Natural killer cell (primary cell): ENCODE data around the gene TSEN54. TPM values are rescaled to one million over a fixed set of nuclear protein-coding genes. Genes with fewer than 3 reads are reported as not detected.

ENCODE experiments used
- ATAC-seq, 3 donors: fragments of 150-1000 bp in 2 of 3; fragments of 200-7000 bp in 1 of 3; cut with Tn5 transposase; 1 replicate in 1 of 3; 2 replicates in 2 of 3; pipeline ENCODE4 v1.10.0; 2021; ENCODE audit warnings: mild to moderate bottlenecking in 2 of 3, moderate library complexity in 2 of 3
- DNase-seq, 2 donors: peaks; one replicate each; pipeline versions ENCODE4 v3.0.0 to v3.0.0-alpha.2; 2013 to 2021; ENCODE audit warnings: mixed read lengths in 1 of 2
- H3K27ac ChIP-seq: one replicate; pipeline ENCODE4 v1.5.1; 2013; ENCODE audit warnings: mild to moderate bottlenecking, low read length
- H3K27me3 ChIP-seq: one replicate; pipeline ENCODE4 v1.6.1; 2013; ENCODE audit warnings: low read length; ENCODE audit not compliant: control insufficient read depth, insufficient read depth
- H3K36me3 ChIP-seq: one replicate; pipeline ENCODE4 v1.6.1; 2013; ENCODE audit warnings: low read length; ENCODE audit not compliant: control insufficient read depth, insufficient read depth
- H3K4me1 ChIP-seq: one replicate; pipeline ENCODE4 v1.6.1; 2013; ENCODE audit warnings: low read length; ENCODE audit not compliant: control insufficient read depth, insufficient read depth
- H3K4me3 ChIP-seq: one replicate; pipeline ENCODE4 v1.5.1; 2013; ENCODE audit warnings: low read length
- H3K9me3 ChIP-seq: one replicate; pipeline ENCODE4 v1.6.1; 2013; ENCODE audit warnings: low read length; ENCODE audit not compliant: control insufficient read depth, insufficient read depth
- H3K27ac Mint-ChIP-seq, 2 donors: one replicate each; pipeline ENCODE4 v1.8.0; 2022; ENCODE audit warnings: mild to moderate bottlenecking in 2 of 2, mixed read lengths in 2 of 2, moderate library complexity in 1 of 2
- H3K27me3 Mint-ChIP-seq, 2 donors: one replicate each; pipeline ENCODE4 v1.8.0; 2022; ENCODE audit warnings: low read depth in 2 of 2, mixed read lengths in 2 of 2
- H3K36me3 Mint-ChIP-seq: one replicate; pipeline ENCODE4 v1.8.0; 2022; ENCODE audit warnings: mixed read lengths
- H3K4me1 Mint-ChIP-seq, 2 donors: one replicate each; pipeline ENCODE4 v1.8.0; 2022; ENCODE audit warnings: mixed read lengths in 2 of 2
- H3K4me3 Mint-ChIP-seq: one replicate; pipeline ENCODE4 v1.8.0; 2022; ENCODE audit warnings: mild to moderate bottlenecking, moderate library complexity, mixed read lengths
- H3K9me3 Mint-ChIP-seq, 2 donors: one replicate each; pipeline ENCODE4 v1.8.0; 2022; ENCODE audit warnings: mixed read lengths in 2 of 2
- CTCF ChIP-seq: fragments of 200-600 bp; IDR thresholded peaks from one replicate; pipeline ENCODE4 v1.8.0; 2022; ENCODE audit warnings: antibody characterized with exemption
- WGBS: methylation state at CpG from one replicate; pipeline ENCODE4 v1.1.7; 2013; ENCODE audit warnings: missing lambda C conversion rate; ENCODE audit not compliant: insufficient coverage; 5-methylcytosine and 5-hydroxymethylcytosine counted together
- intact Hi-C: fragments of 100-400 bp; cut with micrococcal nuclease; formaldehyde crosslinking; loops from one replicate; pipeline ENCODE4 v1.14.2; 2022
- total RNA-seq, 4 donors: library from RNA; stranded (reverse); fragments of 120-200 nt in 1 of 4; gene quantifications; one replicate each; pipeline versions ENCODE4 v1.2.3 to v1.2.4, GENCODE V29; 2013 to 2022

The TSEN54 gene
- total RNA-seq, 3 donors from 2014 or later (not counting 1 experiment from before 2014, with no cell fraction given): 180 to 224 (median 186) TPM

- TF ChIP-seq CTCF: no peak
- Histone ChIP-seq H3K4me3 (no peak overlapping the region), H3K27ac (no peak overlapping the region), H3K4me1 (peaks cover 12% of the 10 kb centered on the region), H3K27me3 (no peaks in the 10 kb centered on the region), H3K9me3 (no peaks in the 10 kb centered on the region), H3K36me3 (peaks cover 27% of the 10 kb centered on the region)
- ATAC-seq (no peak), DNase-seq (no peak)
- intact Hi-C loops: no loop called here
- Mint-ChIP-seq H3K9me3 (no peaks in the 10 kb centered on the region), H3K27me3 (no peaks in the 10 kb centered on the region), H3K4me3 (no peak overlapping the region), H3K36me3 (no peaks in the 10 kb centered on the region), H3K27ac (no peak overlapping the region), H3K4me1 (peaks cover 26 to 48% of the 10 kb centered on the region in 2 donors)
- WGBS: 84% methylated on average over 8 of the region's 8 CpGs
Observed at GRCh38 chr17:75544250-75544649, 27.9 kb downstream of the TSEN54 start.

- H3K27ac Mint-ChIP-seq: no peak overlapping the region
- no peaks in the 10 kb centered on the region for H3K9me3 Mint-ChIP-seq
- TF ChIP-seq CTCF: no peak
- H3K27me3 Mint-ChIP-seq: no peaks in the 10 kb centered on the region
- peaks cover 19 to 45% of the 10 kb centered on the region in 2 donors for H3K4me1 Mint-ChIP-seq
- DNase-seq (no peak), ATAC-seq (no peak)
- Histone ChIP-seq H3K4me3 (no peak overlapping the region), H3K27me3 (no peaks in the 10 kb centered on the region), H3K27ac (no peak overlapping the region), H3K9me3 (no peaks in the 10 kb centered on the region), H3K4me1 (peaks cover 21% of the 10 kb centered on the region), H3K36me3 (peaks cover 23% of the 10 kb centered on the region)
- 91% methylated on average over 13 of the region's 13 CpGs for WGBS
- H3K4me3 Mint-ChIP-seq: no peak overlapping the region
- no peaks in the 10 kb centered on the region for H3K36me3 Mint-ChIP-seq
- intact Hi-C loops: no loop called here
Observed at GRCh38 chr17:75546181-75546580, 29.9 kb downstream of the TSEN54 start.

- H3K9me3 Mint-ChIP-seq: no peaks in the 10 kb centered on the region
- DNase-seq (no peak), ATAC-seq (no peak)
- Histone ChIP-seq H3K27ac (no peak overlapping the region), H3K4me1 (peaks cover 21% of the 10 kb centered on the region), H3K9me3 (no peaks in the 10 kb centered on the region), H3K27me3 (no peaks in the 10 kb centered on the region), H3K4me3 (no peak overlapping the region), H3K36me3 (peaks cover 23% of the 10 kb centered on the region)
- H3K27me3 Mint-ChIP-seq: no peaks in the 10 kb centered on the region
- H3K36me3 Mint-ChIP-seq: no peaks in the 10 kb centered on the region
- H3K27ac Mint-ChIP-seq: no peak overlapping the region
- intact Hi-C loops: no loop called here
- no peak for TF ChIP-seq CTCF
- 95% methylated on average over 9 of the region's 9 CpGs for WGBS
- H3K4me3 Mint-ChIP-seq: no peak overlapping the region
- peaks cover 14 to 41% of the 10 kb centered on the region in 2 donors for H3K4me1 Mint-ChIP-seq
Observed at GRCh38 chr17:75547091-75547490, 30.8 kb downstream of the TSEN54 start.

- Histone ChIP-seq H3K27ac (no peak overlapping the region), H3K9me3 (no peaks in the 10 kb centered on the region), H3K4me3 (no peak overlapping the region), H3K36me3 (peaks cover 18% of the 10 kb centered on the region), H3K4me1 (peaks cover 29% of the 10 kb centered on the region), H3K27me3 (no peaks in the 10 kb centered on the region)
- no peak for DNase-seq
- WGBS: 49% methylated on average over 4 of the region's 5 CpGs
- H3K9me3 Mint-ChIP-seq: no peaks in the 10 kb centered on the region
- H3K4me3 Mint-ChIP-seq: no peak overlapping the region
- no peaks in the 10 kb centered on the region for H3K36me3 Mint-ChIP-seq
- no peaks in the 10 kb centered on the region for H3K27me3 Mint-ChIP-seq
- peaks cover 21 to 45% of the 10 kb centered on the region in 2 donors for H3K4me1 Mint-ChIP-seq
- ATAC-seq: peak; percentile 54 to 70 (median 64)
- intact Hi-C loops: no loop called here
- H3K27ac Mint-ChIP-seq: peak overlapping the region; percentile 59 to 63
- no peak for TF ChIP-seq CTCF
Observed at GRCh38 chr17:75548813-75549212, 32.5 kb downstream of the TSEN54 start.
